Keratinocyte (primary cell): ENCODE results near the gene PLEKHN1. TPM values are rescaled to one million over a fixed set of nuclear protein-coding genes. Genes with fewer than 3 reads are reported as not detected.

Experiments used
- DNase-seq: peaks from one replicate; pipeline ENCODE4 v3.0.0-alpha.2; 2011; ENCODE audit warnings: low read depth, missing footprints, low spot score
- FAIRE-seq: peaks from 2 replicates; lab custom pipeline; 2011; peaks lifted over from hg19 to GRCh38; lab: Jason Lieb, UNC
- H2AFZ ChIP-seq: 2 replicates; pipeline ENCODE4 v1.6.0; 2012; ENCODE audit warnings: low read length, control low read depth, inconsistent platforms; ENCODE audit not compliant: control insufficient read depth
- H3K27ac ChIP-seq: 2 replicates; pipeline ENCODE4 v1.5.1; 2011; ENCODE audit warnings: low read length; ENCODE audit not compliant: control insufficient read depth, insufficient read depth
- H3K27me3 ChIP-seq: 3 replicates; pipeline ENCODE4 v1.6.0; 2011; ENCODE audit warnings: low read length; ENCODE audit not compliant: control insufficient read depth, insufficient read depth; ENCODE audit errors: extremely low read depth
- H3K36me3 ChIP-seq, 2 experiments: 2 replicates in 1 of 2; 3 replicates in 1 of 2; pipeline ENCODE4 v1.5.1; 2011; ENCODE audit warnings: low read length in 2 of 2, mild to moderate bottlenecking in 1 of 2; ENCODE audit not compliant: control insufficient read depth in 2 of 2, insufficient read depth in 2 of 2; ENCODE audit errors: extremely low read depth in 1 of 2
- H3K4me1 ChIP-seq: 3 replicates; pipeline ENCODE4 v1.5.1; 2011; ENCODE audit warnings: low read length; ENCODE audit not compliant: control insufficient read depth, insufficient read depth; ENCODE audit errors: extremely low read depth
- H3K4me2 ChIP-seq: 3 replicates; pipeline ENCODE4 v1.6.0; 2011; ENCODE audit warnings: low read depth, low read length; ENCODE audit not compliant: control insufficient read depth, insufficient read depth; ENCODE audit errors: extremely low read depth
- H3K4me3 ChIP-seq, 3 experiments: fragments of 200-600 bp in 1 of 3; sonication (generic) in 1 of 3; 2 replicates in 2 of 3; 3 replicates in 1 of 3; pipeline ENCODE4 v1.5.1; 2011 to 2016; ENCODE audit warnings: low read length in 3 of 3, mild to moderate bottlenecking in 3 of 3, control low read depth in 2 of 3, inconsistent platforms in 1 of 3, low read depth in 1 of 3, mixed read lengths in 1 of 3, mixed run types in 1 of 3, moderate library complexity in 1 of 3; ENCODE audit not compliant: control insufficient read depth in 2 of 3, insufficient read depth in 2 of 3; ENCODE audit errors: extremely low read depth in 1 of 3
- H3K79me2 ChIP-seq: 2 replicates; pipeline ENCODE4 v1.6.0; 2012; ENCODE audit warnings: low read length; ENCODE audit not compliant: control insufficient read depth, insufficient read depth
- H3K9ac ChIP-seq: 3 replicates; pipeline ENCODE4 v1.6.0; 2011; ENCODE audit warnings: low read length; ENCODE audit not compliant: control insufficient read depth, insufficient read depth; ENCODE audit errors: extremely low read depth
- H3K9me1 ChIP-seq: 3 replicates; pipeline ENCODE4 v1.6.0; 2011; ENCODE audit warnings: low read length; ENCODE audit not compliant: control insufficient read depth, insufficient read depth; ENCODE audit errors: extremely low read depth
- H3K9me3 ChIP-seq: 2 replicates; pipeline ENCODE4 v1.5.1; 2012; ENCODE audit warnings: low read depth, low read length; ENCODE audit not compliant: control insufficient read depth
- H4K20me1 ChIP-seq: 3 replicates; pipeline ENCODE4 v1.6.0; 2011; ENCODE audit warnings: low read length; ENCODE audit not compliant: control insufficient read depth, insufficient read depth; ENCODE audit errors: extremely low read depth
- CTCF ChIP-seq, 3 experiments: IDR thresholded peaks in 1 of 3; conservative IDR thresholded peaks in 1 of 3; optimal IDR thresholded peaks in 1 of 3; 2 replicates in 2 of 3; 3 replicates in 1 of 3; pipeline versions ENCODE3 to v1.5.1; 2011; ENCODE audit warnings: low read length in 3 of 3, mild to moderate bottlenecking in 3 of 3, moderate library complexity in 2 of 3, control low read depth in 1 of 3, inconsistent platforms in 1 of 3; ENCODE audit not compliant: insufficient read depth in 2 of 3; ENCODE audit errors: extremely low read depth in 1 of 3
- EZH2 ChIP-seq: IDR thresholded peaks from one replicate; pipeline ENCODE4 v1.6.1; 2012; ENCODE audit warnings: inconsistent platforms, mild to moderate bottlenecking, low read length, moderate library complexity
- dilution Hi-C: fragments of 300-500 bp; cut with MboI; formaldehyde crosslinking; loops from one replicate; pipeline ENCODE4 v1.7.0; 2020; ENCODE audit warnings: low sequenced_read_pairs; ENCODE audit not compliant: extremely low pct_ligation_motif_present
- polyA plus RNA-seq, 5 experiments: library from polyadenylated mRNA; depleted of rRNA in 3 of 5; stranded (reverse) in 3 of 5; stranded (forward) in 1 of 5; unstranded in 1 of 5; fragments of >200 nt; gene quantifications; 1 replicate in 1 of 5; 2 replicates in 3 of 5; 3 replicates in 1 of 5; pipeline versions ENCODE4 v1.2.1 to v1.2.3, GENCODE V29; 2011 to 2012; ENCODE audit warnings: missing spikeins in 2 of 5, low read depth in 1 of 5, low replicate concordance in 1 of 5

Gene PLEKHN1
- polyA plus RNA-seq, 1 donor (not counting 4 experiments of a cell fraction or from before 2014, with no cell fraction given) = 2.5 TPM

DNA sequence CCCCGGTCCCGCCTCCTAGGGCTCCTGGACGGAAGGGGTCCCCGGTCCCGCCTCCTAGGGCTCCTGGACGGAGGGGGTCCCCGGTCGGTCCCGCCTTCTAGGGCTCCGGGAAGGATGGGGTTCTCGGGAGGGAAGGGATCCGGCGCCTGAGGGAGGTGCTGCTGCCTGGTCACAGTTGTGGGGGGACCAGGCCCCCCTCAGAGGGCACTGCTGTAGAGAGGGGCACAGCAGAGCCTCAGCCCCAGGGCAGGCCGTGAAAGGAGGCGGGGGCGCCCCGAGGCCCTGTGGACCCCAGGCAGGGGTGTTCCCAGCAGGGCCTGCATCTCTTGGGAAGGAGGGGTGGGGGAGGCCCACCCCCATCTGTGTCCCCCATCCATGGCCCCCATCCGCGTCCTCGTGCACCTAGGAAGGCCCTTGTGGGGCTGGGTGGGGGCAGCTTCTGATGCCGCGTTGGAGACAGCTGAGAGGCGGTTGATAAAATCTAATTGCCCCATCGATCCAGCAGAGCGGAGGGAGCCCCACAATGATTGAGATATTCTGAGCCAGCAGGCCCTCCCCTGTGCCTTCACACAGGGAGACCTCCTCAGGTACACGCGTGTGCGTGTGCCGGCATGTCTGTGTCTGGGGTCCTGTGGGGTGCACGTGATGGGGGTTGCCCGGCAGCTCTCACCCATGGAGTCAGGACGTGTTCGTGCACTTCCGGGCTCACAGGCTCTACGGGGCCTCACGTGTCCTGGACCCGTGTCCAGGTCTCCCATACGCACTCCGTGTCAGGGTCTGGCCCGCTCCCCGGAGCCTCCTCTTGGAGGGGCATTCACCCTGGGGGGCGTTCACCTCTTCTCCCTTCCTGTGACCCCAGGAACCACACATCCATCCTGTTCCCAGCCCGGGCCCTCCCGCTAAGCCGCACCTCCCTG, 29.7 kb upstream of the PLEKHN1 start:
- Histone ChIP-seq H4K20me1 (no peaks in the 10 kb centered on the region), H3K4me1 (peaks cover 11% of the 10 kb centered on the region), H3K9me3 (no peaks in the 10 kb centered on the region), H3K9me1 (no peaks in the 10 kb centered on the region), H3K36me3 (no peaks in the 10 kb centered on the region), H3K79me2 (no peaks in the 10 kb centered on the region), H3K27me3 (peaks cover 80% of the 10 kb centered on the region), H3K4me3 (no peak overlapping the region), H3K9ac (no peak overlapping the region), H2AFZ (no peak overlapping the region), H3K27ac (no peak overlapping the region), H3K4me2 (no peak overlapping the region)
- FAIRE-seq (no peak), DNase-seq (no peak)
- no peak for TF ChIP-seq CTCF (optimal IDR thresholded peaks at IDR 0.05 in 1 of 3, IDR thresholded peaks at IDR 0.05 in 1 of 3, conservative IDR thresholded peaks at IDR 0.05 in 1 of 3; ENCODE audit: extremely low read depth in 1 of 3, insufficient read depth in 2 of 3, low read length in 3 of 3)
- TF ChIP-seq EZH2 = peak; percentile 81
- dilution Hi-C loops = no loop called here

DNA sequence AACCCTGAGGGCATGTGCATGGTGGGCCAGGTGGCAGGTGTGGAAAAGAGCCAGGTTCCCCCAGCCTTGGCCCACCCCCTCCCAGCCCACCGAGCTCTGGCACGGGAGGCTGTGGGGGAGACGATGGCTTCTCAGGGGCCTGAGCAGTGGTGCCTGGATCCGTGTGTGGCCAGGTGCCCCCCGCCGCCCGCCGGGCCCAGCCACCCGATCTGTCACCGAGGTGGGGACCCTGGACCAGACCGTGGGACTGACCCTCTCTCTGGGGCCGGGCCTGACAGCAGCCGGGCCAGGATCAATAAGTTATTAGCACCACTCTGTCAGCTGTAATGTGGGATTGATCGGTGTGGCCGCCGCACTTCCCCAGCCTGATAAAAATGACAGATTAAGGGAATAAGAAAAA, 28.8 kb upstream of the PLEKHN1 start:
- dilution Hi-C loops = no loop called here
- Histone ChIP-seq H3K27ac (no peak overlapping the region), H3K4me1 (peaks cover 11% of the 10 kb centered on the region), H3K27me3 (peaks cover 79% of the 10 kb centered on the region), H3K4me2 (no peak overlapping the region), H2AFZ (no peak overlapping the region), H3K4me3 (no peak overlapping the region), H3K79me2 (no peaks in the 10 kb centered on the region), H3K9ac (no peak overlapping the region), H3K36me3 (no peaks in the 10 kb centered on the region), H4K20me1 (no peaks in the 10 kb centered on the region), H3K9me3 (no peaks in the 10 kb centered on the region), H3K9me1 (no peaks in the 10 kb centered on the region)
- no peak for TF ChIP-seq CTCF (optimal IDR thresholded peaks at IDR 0.05 in 1 of 3, IDR thresholded peaks at IDR 0.05 in 1 of 3, conservative IDR thresholded peaks at IDR 0.05 in 1 of 3; ENCODE audit: extremely low read depth in 1 of 3, insufficient read depth in 2 of 3, low read length in 3 of 3)
- TF ChIP-seq EZH2 = no peak
- no peak for FAIRE-seq
- DNase-seq = no peak
